Activated CD8-positive, alpha-beta memory T cell treated with anti-CD3 and anti-CD28 coated beads for 48 hours (primary cell): ENCODE data around the gene TM9SF2.
"Not testable (repeated sequence)": the region's sequence is repeated elsewhere in the genome, so short reads cannot be mapped to it uniquely, and the experiment has no call there.

Source experiments
- DNase-seq, 3 experiments: peaks; one replicate each; pipeline ENCODE4 v3.0.0-alpha.2; 2020; ENCODE audit warnings: low read depth in 2 of 3, low spot score in 2 of 3

TM9SF2 gene

GRCh38 chr13:99501184-99501847, at the start of gene TM9SF2:
TSS of gene TM9SF2 (plus strand) at chr13:99501472. CDS start at chr13:99501607, 135 bp downstream.
- DNase-seq = peak; percentile 95 to 98 (median 97)

- no peak for DNase-seq
Observed at GRCh38 chr13:99454518-99455183, 46.6 kb upstream of the TM9SF2 start.

- no peak for DNase-seq
Observed at GRCh38 chr13:99459099-99459850, 42.0 kb upstream of the TM9SF2 start.

- DNase-seq = not testable (repeated sequence)
Observed at GRCh38 chr13:99460802-99461201, 40.5 kb upstream of the TM9SF2 start.

- no peak for DNase-seq
Observed at GRCh38 chr13:99463646-99464397, 37.5 kb upstream of the TM9SF2 start.

- DNase-seq = no peak
Observed at GRCh38 chr13:99464441-99464949, 36.8 kb upstream of the TM9SF2 start.

- DNase-seq = no peak
Observed at GRCh38 chr13:99465454-99465853, 35.8 kb upstream of the TM9SF2 start.

GRCh38 chr13:99467764-99468163, 33.5 kb upstream of the TM9SF2 start:
- DNase-seq = no peak

GRCh38 chr13:99469041-99469440, 32.2 kb upstream of the TM9SF2 start:
- no peak for DNase-seq

- DNase-seq = no peak
Observed at GRCh38 chr13:99470027-99470426, 31.2 kb upstream of the TM9SF2 start.

GRCh38 chr13:99471221-99472121, 29.8 kb upstream of the TM9SF2 start:
- no peak for DNase-seq

GRCh38 chr13:99472122-99472440, 29.2 kb upstream of the TM9SF2 start:
- DNase-seq = no peak

- DNase-seq = no peak
Observed at GRCh38 chr13:99473515-99473914, 27.8 kb upstream of the TM9SF2 start.

- DNase-seq = no peak
Observed at GRCh38 chr13:99476648-99477047, 24.6 kb upstream of the TM9SF2 start.

GRCh38 chr13:99477493-99477892, 23.8 kb upstream of the TM9SF2 start:
- no peak for DNase-seq

GRCh38 chr13:99481366-99481765, 19.9 kb upstream of the TM9SF2 start:
- no peak for DNase-seq

GRCh38 chr13:99484473-99484872, 16.8 kb upstream of the TM9SF2 start:
- no peak for DNase-seq

- no peak for DNase-seq
Observed at GRCh38 chr13:99486996-99487395, 14.3 kb upstream of the TM9SF2 start.

- no peak for DNase-seq
Observed at GRCh38 chr13:99489028-99489427, 12.2 kb upstream of the TM9SF2 start.

GRCh38 chr13:99491750-99492149, 9.5 kb upstream of the TM9SF2 start:
- not testable (repeated sequence) for DNase-seq
